ENCODE data around the gene GFPT2. TPM values are rescaled to one million over a fixed set of nuclear protein-coding genes. Genes with fewer than 3 reads are reported as not detected.

The GFPT2 gene
- total and polyA plus RNA-seq, 4 donors: 10.0 to 29.1 (median 16.1) TPM

DNA sequence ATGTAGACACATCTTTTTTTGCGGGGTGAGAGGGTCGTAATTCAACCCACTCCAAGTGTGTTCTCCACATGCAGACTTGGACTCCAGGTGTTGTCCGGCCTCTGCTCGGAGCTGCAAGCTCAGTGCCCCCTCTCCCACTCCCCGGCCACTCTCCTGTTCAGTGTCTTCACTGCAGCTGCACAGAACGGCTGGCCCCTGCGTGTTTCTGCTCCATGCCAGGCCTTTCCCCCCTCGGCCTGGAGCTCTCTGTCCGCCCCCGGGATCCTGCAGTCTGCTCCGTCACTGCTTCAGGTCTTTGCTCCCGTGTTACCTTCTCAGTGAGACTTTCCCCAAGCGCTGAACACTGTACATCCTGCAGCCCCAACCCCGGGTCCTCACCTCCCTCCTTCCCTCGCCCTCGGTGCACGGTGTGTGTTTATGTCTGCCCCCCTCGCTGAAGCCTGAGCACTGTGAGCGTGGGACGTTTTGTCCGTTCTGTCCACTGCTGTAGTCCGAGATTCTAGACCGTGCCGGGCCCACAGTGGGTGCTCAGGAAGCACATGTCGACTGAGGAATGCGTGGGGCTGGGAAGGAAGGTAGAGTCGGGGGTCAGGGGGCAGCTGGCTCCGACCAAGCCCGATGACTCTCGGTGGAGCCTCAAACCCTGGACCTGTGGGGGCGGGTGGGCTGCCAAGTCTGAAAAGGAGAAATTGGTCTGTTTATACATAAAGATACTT, 26.4 kb upstream of the GFPT2 start:
- 81% methylated on average over 30 of the region's 31 CpGs for WGBS (ENCODE audit: insufficient coverage)
- H3K4me3 ChIP-seq (ENCODE audit: low read depth, low read length): no peak overlapping the region
- no peak for DNase-seq (ENCODE audit: low read depth in 4 of 6, low spot score in 6 of 6)
- H3K27me3 ChIP-seq (ENCODE audit: control insufficient read depth, insufficient read depth, low read length): no peaks in the 10 kb centered on the region
- H3K36me3 ChIP-seq (ENCODE audit: control insufficient read depth, insufficient read depth, low read length): no peaks in the 10 kb centered on the region
- H3K27ac ChIP-seq (ENCODE audit: low read depth, low read length): no peak overlapping the region
- H3K4me1 ChIP-seq (ENCODE audit: control insufficient read depth, insufficient read depth, low read length): no peaks in the 10 kb centered on the region
- no peaks in the 10 kb centered on the region for H3K9me3 ChIP-seq (ENCODE audit: control insufficient read depth, insufficient read depth, low read length)

GRCh38 chr5:180378438-180379344, 25.6 kb upstream of the GFPT2 start:
- no peak overlapping the region for H3K4me3 ChIP-seq (ENCODE audit: low read depth, low read length)
- H3K9me3 ChIP-seq (ENCODE audit: control insufficient read depth, insufficient read depth, low read length): no peaks in the 10 kb centered on the region
- WGBS (ENCODE audit: insufficient coverage): 95% methylated on average over 9 of the region's 9 CpGs
- no peaks in the 10 kb centered on the region for H3K36me3 ChIP-seq (ENCODE audit: control insufficient read depth, insufficient read depth, low read length)
- no peak overlapping the region for H3K27ac ChIP-seq (ENCODE audit: low read depth, low read length)
- no peaks in the 10 kb centered on the region for H3K4me1 ChIP-seq (ENCODE audit: control insufficient read depth, insufficient read depth, low read length)
- no peaks in the 10 kb centered on the region for H3K27me3 ChIP-seq (ENCODE audit: control insufficient read depth, insufficient read depth, low read length)
- DNase-seq (ENCODE audit: low read depth in 4 of 6, low spot score in 6 of 6): no peak

GRCh38 chr5:180377556-180378197, 24.5 kb upstream of the GFPT2 start:
- H3K4me1 ChIP-seq (ENCODE audit: control insufficient read depth, insufficient read depth, low read length): no peaks in the 10 kb centered on the region
- H3K36me3 ChIP-seq (ENCODE audit: control insufficient read depth, insufficient read depth, low read length): no peaks in the 10 kb centered on the region
- no peak overlapping the region for H3K4me3 ChIP-seq (ENCODE audit: low read depth, low read length)
- no peak overlapping the region for H3K27ac ChIP-seq (ENCODE audit: low read depth, low read length)
- DNase-seq (ENCODE audit: low read depth in 4 of 6, low spot score in 6 of 6): no peak
- no peaks in the 10 kb centered on the region for H3K9me3 ChIP-seq (ENCODE audit: control insufficient read depth, insufficient read depth, low read length)
- WGBS (ENCODE audit: insufficient coverage): 88% methylated on average over 11 of the region's 13 CpGs
- no peaks in the 10 kb centered on the region for H3K27me3 ChIP-seq (ENCODE audit: control insufficient read depth, insufficient read depth, low read length)

DNA sequence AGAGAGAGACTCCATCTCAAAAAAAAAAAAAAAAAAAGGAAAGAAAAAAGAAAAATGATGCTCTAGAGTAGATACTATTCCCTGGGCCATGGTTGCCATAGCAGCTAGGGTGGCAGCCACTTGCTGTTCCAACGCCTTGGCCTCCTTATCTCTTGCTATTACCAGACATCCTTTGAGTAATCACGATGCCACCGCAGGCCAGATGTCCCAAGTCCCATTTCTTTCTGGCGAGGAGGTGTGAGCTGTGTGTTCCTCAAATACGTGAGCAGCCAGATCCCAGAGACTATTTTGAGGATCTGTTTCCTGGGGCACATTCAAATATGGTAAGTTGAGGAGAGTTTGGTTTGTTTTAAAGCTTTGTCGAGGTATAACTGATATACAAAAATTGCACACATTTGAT, 23.4 kb upstream of the GFPT2 start:
- Histone ChIP-seq H3K4me3 (ENCODE audit: low read depth, low read length) (no peak overlapping the region), H3K9me3 (ENCODE audit: control insufficient read depth, insufficient read depth, low read length) (no peaks in the 10 kb centered on the region), H3K27ac (ENCODE audit: low read depth, low read length) (no peak overlapping the region), H3K4me1 (ENCODE audit: control insufficient read depth, insufficient read depth, low read length) (no peaks in the 10 kb centered on the region), H3K36me3 (ENCODE audit: control insufficient read depth, insufficient read depth, low read length) (no peaks in the 10 kb centered on the region), H3K27me3 (ENCODE audit: control insufficient read depth, insufficient read depth, low read length) (no peaks in the 10 kb centered on the region)
- WGBS (ENCODE audit: insufficient coverage): 63% methylated on average over 4 of the region's 6 CpGs
- peak in 2 of 6 donors; percentile 6 to 40 for DNase-seq (ENCODE audit: low read depth in 4 of 6, low spot score in 6 of 6)

- DNase-seq (ENCODE audit: low read depth in 4 of 6, low spot score in 6 of 6): no peak
- no peak overlapping the region for H3K27ac ChIP-seq (ENCODE audit: low read depth, low read length)
- no peaks in the 10 kb centered on the region for H3K27me3 ChIP-seq (ENCODE audit: control insufficient read depth, insufficient read depth, low read length)
- H3K4me1 ChIP-seq (ENCODE audit: control insufficient read depth, insufficient read depth, low read length): no peaks in the 10 kb centered on the region
- no peaks in the 10 kb centered on the region for H3K36me3 ChIP-seq (ENCODE audit: control insufficient read depth, insufficient read depth, low read length)
- H3K4me3 ChIP-seq (ENCODE audit: low read depth, low read length): no peak overlapping the region
- H3K9me3 ChIP-seq (ENCODE audit: control insufficient read depth, insufficient read depth, low read length): no peaks in the 10 kb centered on the region
- 91% methylated on average over 5 of the region's 8 CpGs for WGBS (ENCODE audit: insufficient coverage)
These were observed 22.8 kb upstream of the GFPT2 start for GRCh38 chr5:180375955-180376354.

GRCh38 chr5:180375291-180375690, 22.2 kb upstream of the GFPT2 start:
- 93% methylated on average over 9 of the region's 9 CpGs for WGBS (ENCODE audit: insufficient coverage)
- no peaks in the 10 kb centered on the region for H3K36me3 ChIP-seq (ENCODE audit: control insufficient read depth, insufficient read depth, low read length)
- H3K4me3 ChIP-seq (ENCODE audit: low read depth, low read length): no peak overlapping the region
- DNase-seq (ENCODE audit: low read depth in 4 of 6, low spot score in 6 of 6): no peak
- no peaks in the 10 kb centered on the region for H3K4me1 ChIP-seq (ENCODE audit: control insufficient read depth, insufficient read depth, low read length)
- H3K9me3 ChIP-seq (ENCODE audit: control insufficient read depth, insufficient read depth, low read length): no peaks in the 10 kb centered on the region
- no peaks in the 10 kb centered on the region for H3K27me3 ChIP-seq (ENCODE audit: control insufficient read depth, insufficient read depth, low read length)
- no peak overlapping the region for H3K27ac ChIP-seq (ENCODE audit: low read depth, low read length)

- H3K27me3 ChIP-seq (ENCODE audit: control insufficient read depth, insufficient read depth, low read length): no peaks in the 10 kb centered on the region
- no peak overlapping the region for H3K27ac ChIP-seq (ENCODE audit: low read depth, low read length)
- H3K4me3 ChIP-seq (ENCODE audit: low read depth, low read length): no peak overlapping the region
- H3K36me3 ChIP-seq (ENCODE audit: control insufficient read depth, insufficient read depth, low read length): no peaks in the 10 kb centered on the region
- 100% methylated on average over 1 of the region's 3 CpGs for WGBS (ENCODE audit: insufficient coverage)
- H3K9me3 ChIP-seq (ENCODE audit: control insufficient read depth, insufficient read depth, low read length): no peaks in the 10 kb centered on the region
- DNase-seq (ENCODE audit: low read depth in 4 of 6, low spot score in 6 of 6): no peak
- no peaks in the 10 kb centered on the region for H3K4me1 ChIP-seq (ENCODE audit: control insufficient read depth, insufficient read depth, low read length)
These were observed 20.7 kb upstream of the GFPT2 start for GRCh38 chr5:180373870-180374269.

DNA sequence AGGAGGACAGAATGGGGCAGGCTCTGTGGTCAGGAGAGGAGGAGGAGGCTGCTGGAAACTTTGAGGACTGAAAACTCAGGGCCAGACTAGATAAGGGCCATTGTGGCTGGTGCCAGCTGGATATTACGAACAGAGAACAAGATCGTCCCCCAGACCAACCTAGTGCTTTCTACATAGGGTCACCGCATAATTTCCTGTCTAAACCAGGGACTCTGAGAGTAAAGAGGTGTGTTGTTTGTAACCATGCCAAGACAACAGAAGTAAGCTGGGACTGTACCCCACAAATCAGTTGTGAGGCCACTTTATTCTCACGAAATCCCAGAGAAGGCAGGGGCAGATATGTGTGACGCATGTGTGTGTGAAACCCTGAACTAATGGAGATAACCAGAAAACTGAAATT, 20.3 kb upstream of the GFPT2 start:
- 83% methylated on average over 2 of the region's 5 CpGs for WGBS (ENCODE audit: insufficient coverage)
- no peak for DNase-seq (ENCODE audit: low read depth in 4 of 6, low spot score in 6 of 6)

DNA sequence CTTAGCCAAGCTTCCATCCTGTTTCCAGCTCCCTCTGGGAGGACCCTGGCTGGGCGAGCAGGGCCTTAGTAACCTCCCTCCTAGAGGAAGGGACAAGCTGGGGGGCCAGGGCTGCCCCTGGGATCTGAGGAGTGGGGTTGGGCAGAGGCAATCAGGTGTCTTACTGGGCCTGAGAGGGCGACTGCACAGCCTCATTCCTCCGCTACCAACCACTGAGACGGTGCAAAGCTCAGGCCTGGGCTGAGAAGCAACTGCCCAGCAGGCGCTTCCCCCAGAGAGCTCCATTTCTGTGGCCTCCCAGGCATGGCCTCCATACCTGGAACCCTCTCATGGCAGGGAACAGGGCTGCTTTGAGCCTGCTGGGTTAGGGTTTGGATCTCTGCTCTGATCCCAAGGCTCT, 18.8 kb upstream of the GFPT2 start:
- H3K36me3 ChIP-seq (ENCODE audit: control insufficient read depth, insufficient read depth, low read length): no peaks in the 10 kb centered on the region
- no peak overlapping the region for H3K27ac ChIP-seq (ENCODE audit: low read depth, low read length)
- H3K4me3 ChIP-seq (ENCODE audit: low read depth, low read length): no peak overlapping the region
- H3K9me3 ChIP-seq (ENCODE audit: control insufficient read depth, insufficient read depth, low read length): no peaks in the 10 kb centered on the region
- no peaks in the 10 kb centered on the region for H3K27me3 ChIP-seq (ENCODE audit: control insufficient read depth, insufficient read depth, low read length)
- 86% methylated on average over 3 of the region's 5 CpGs for WGBS (ENCODE audit: insufficient coverage)
- no peak for DNase-seq (ENCODE audit: low read depth in 4 of 6, low spot score in 6 of 6)
- H3K4me1 ChIP-seq (ENCODE audit: control insufficient read depth, insufficient read depth, low read length): peaks cover 9% of the 10 kb centered on the region

More for the DNA sequence above, 20.3 kb upstream of the GFPT2 start:
- H3K27me3 ChIP-seq (ENCODE audit: control insufficient read depth, insufficient read depth, low read length): no peaks in the 10 kb centered on the region
- H3K4me3 ChIP-seq (ENCODE audit: low read depth, low read length): no peak overlapping the region
- no peak overlapping the region for H3K27ac ChIP-seq (ENCODE audit: low read depth, low read length)
- no peaks in the 10 kb centered on the region for H3K36me3 ChIP-seq (ENCODE audit: control insufficient read depth, insufficient read depth, low read length)
- H3K9me3 ChIP-seq (ENCODE audit: control insufficient read depth, insufficient read depth, low read length): no peaks in the 10 kb centered on the region
- no peaks in the 10 kb centered on the region for H3K4me1 ChIP-seq (ENCODE audit: control insufficient read depth, insufficient read depth, low read length)
